Cerebellar nuclear complex (tissue), 1 donor: ENCODE data around the gene MLXIP.
"Not testable (repeated sequence)": the region's sequence is repeated elsewhere in the genome, so short reads cannot be mapped to it uniquely, and the experiment has no call there.

Experiments used
- DNase-seq, 2 experiments: peaks; one replicate each; lab custom pipeline; 2025; lab: John Stamatoyannopoulos, UW

Gene MLXIP

GRCh38 chr12:122052285-122052684, 26.3 kb upstream of the MLXIP start:
- no peak for DNase-seq

- no peak for DNase-seq
Observed at GRCh38 chr12:122054842-122055520, 23.6 kb upstream of the MLXIP start.

- DNase-seq: not testable (repeated sequence)
Observed at GRCh38 chr12:122056406-122056805, 22.1 kb upstream of the MLXIP start.

GRCh38 chr12:122057007-122057735, 21.4 kb upstream of the MLXIP start:
- no peak for DNase-seq

- DNase-seq: no peak
Observed at GRCh38 chr12:122057769-122058168, 20.8 kb upstream of the MLXIP start.

- no peak for DNase-seq
Observed at GRCh38 chr12:122058549-122059149, 19.9 kb upstream of the MLXIP start.

- DNase-seq: no peak
Observed at GRCh38 chr12:122059203-122059960, 19.2 kb upstream of the MLXIP start.

DNA sequence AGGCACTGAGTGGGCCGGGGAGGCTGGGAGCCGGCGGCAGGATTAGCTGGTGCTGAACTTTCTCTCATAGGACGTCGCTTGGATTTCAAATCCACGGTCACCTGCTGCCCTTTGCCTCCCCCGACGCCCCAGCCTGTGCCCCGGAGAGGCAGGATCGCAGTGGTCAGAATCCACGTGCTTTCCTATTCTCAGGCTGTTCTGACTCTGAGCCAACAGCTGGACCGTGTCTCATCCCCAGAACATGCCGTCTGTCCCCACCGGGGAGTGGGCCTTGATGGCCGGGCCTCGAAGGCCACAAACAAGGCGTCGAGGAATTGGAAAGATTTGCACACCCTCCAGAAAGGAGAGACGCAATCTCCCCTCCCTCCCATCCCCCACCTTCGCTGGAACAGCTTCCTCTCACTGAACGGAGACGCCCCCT, 18.5 kb upstream of the MLXIP start:
- no peak for DNase-seq

- DNase-seq: no peak
Observed at GRCh38 chr12:122061253-122061652, 17.3 kb upstream of the MLXIP start.

GRCh38 chr12:122062832-122063693, 15.5 kb upstream of the MLXIP start:
- DNase-seq: no peak

GRCh38 chr12:122063694-122064024, 14.9 kb upstream of the MLXIP start:
- DNase-seq: no peak

GRCh38 chr12:122064025-122064777, 14.4 kb upstream of the MLXIP start:
- DNase-seq: no peak

- DNase-seq: no peak
Observed at GRCh38 chr12:122064780-122065588, 13.6 kb upstream of the MLXIP start.

- DNase-seq: no peak
Observed at GRCh38 chr12:122067548-122067947, 11.0 kb upstream of the MLXIP start.

- DNase-seq: no peak
Observed at GRCh38 chr12:122067966-122068365, 10.6 kb upstream of the MLXIP start.

DNA sequence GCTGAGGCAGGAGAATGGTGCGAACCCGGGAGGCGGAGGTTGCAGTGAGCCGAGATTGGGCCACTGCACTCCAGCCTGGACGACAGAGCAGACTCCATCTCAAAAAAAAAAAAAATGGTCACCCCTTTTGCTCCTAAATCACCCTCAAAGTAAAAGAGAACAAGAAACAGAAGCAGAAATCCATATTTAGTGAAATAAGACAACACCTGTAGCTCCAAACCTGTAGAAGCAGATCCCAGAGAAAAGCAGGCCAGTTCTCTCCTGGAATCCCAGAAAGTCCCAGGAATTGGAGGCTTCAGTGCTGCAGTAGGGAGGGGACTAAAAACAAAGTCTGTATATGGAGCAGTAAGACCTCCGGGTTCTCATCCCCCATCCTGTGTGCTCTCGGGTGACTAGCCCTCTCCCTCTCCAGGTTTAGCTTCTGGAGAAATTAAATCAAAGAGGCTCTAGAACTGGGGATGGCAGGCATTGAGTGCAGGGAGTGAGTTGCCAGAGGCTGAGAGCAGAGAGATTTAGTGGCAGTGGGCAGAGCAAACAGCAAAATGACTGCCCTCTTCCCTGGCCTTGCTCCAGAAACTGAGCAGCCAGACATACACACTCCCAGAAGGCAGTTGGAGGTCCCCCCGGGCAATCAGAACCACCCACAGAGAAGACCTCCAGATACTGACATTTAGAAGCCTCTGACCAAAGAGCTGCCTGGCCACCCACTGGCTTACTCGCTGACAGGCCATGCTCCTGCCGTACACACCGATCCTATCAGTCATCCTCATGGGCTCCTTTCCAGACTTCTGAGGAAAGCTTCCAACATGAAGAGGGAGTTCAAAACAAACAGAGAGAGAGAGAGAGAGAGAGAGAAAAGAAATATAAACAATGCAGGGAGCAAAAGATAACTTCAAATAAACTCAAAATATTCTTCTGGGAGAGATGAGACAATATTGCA, 6.3 kb upstream of the MLXIP start:
- DNase-seq: no peak

DNA sequence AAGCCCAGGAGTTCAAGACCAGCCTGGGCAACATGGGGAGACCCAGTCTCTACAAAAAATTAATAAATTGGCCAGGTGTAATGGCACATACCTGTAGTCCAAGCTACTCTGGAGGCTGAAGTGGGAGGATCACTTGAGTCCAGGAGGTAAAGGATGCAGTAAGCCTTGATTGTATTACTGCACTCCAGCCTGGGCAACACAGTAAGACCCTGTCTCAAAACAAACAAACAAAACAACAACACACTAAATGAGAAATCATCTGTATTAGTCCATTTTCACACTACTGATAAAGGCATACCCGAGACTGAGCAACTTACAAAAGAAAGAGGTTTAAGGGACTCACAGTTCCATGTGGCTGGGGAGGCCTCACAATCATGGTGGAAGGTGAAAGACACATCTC, 4.7 kb upstream of the MLXIP start:
- DNase-seq: no peak

DNA sequence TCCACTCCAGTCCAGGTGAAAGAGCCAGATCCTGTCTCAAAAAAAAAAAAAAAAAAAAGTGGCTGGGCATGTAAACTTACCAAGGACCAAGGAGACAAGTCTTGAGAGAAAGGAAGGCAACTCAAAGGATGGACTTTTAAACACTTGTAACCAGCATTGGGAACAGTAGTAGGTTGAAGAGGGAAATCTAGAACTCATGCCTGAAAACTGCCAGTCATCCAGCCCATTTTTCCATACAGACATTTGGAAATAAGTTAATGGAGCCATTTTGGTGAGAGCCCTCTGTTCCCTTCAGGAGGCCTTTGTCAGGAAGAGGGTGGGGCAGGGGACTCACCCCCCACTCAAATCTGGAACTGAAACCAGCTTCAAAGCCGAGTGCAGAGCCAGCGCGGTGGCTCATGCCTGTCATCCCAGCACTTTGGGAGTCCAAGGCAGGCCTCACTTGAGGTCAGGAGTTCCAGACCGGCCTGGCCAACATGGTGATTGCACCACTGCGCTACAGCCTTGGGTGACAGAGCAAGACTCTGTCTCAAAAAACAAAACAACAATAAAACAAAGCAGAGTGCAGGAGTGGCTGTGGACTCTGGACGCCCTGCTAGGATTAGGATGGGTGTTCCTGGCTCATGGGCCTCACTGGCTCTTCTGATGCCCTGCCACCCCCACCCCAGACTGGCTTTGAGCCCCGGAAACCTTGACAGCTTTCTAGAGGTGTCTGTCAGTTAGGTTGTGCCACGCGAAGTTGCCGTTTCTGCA, 1.6 kb upstream of the MLXIP start:
- no peak for DNase-seq
